Liver (tissue), 9 donors: ENCODE measurements around the gene STC2. TPM values are rescaled to one million over a fixed set of nuclear protein-coding genes. Genes with fewer than 3 reads are reported as not detected.

Source experiments
- DNase-seq: peaks from one replicate; pipeline ENCODE4 v3.0.0-alpha.2; 2017; ENCODE audit warnings: low spot score
- H3K27ac ChIP-seq, 2 donors: one replicate each; pipeline ENCODE4 v1.7.0; 2013; ENCODE audit warnings: inconsistent platforms in 2 of 2, low read length in 2 of 2, control low read depth in 1 of 2, low read depth in 1 of 2, mild to moderate bottlenecking in 1 of 2
- H3K27me3 ChIP-seq, 4 donors: one replicate each; pipeline versions ENCODE4 v1.6.1 to v1.7.0; 2013; ENCODE audit warnings: low read length in 3 of 4, inconsistent platforms in 1 of 4, mild to moderate bottlenecking in 1 of 4, moderate library complexity in 1 of 4; ENCODE audit not compliant: control insufficient read depth in 4 of 4, insufficient read depth in 4 of 4
- H3K36me3 ChIP-seq, 4 donors: one replicate each; pipeline versions ENCODE4 v1.6.1 to v1.7.0; 2013; ENCODE audit warnings: low read length in 3 of 4, mild to moderate bottlenecking in 3 of 4, low read depth in 1 of 4, moderate library complexity in 1 of 4; ENCODE audit not compliant: control insufficient read depth in 4 of 4, insufficient read depth in 3 of 4
- H3K4me1 ChIP-seq, 4 donors: one replicate each; pipeline versions ENCODE4 v1.6.1 to v1.7.0; 2013; ENCODE audit warnings: low read length in 3 of 4, mild to moderate bottlenecking in 3 of 4, moderate library complexity in 1 of 4; ENCODE audit not compliant: control insufficient read depth in 4 of 4, insufficient read depth in 4 of 4
- H3K4me3 ChIP-seq, 3 donors: one replicate each; pipeline versions ENCODE4 v1.6.1 to v1.7.0; 2013; ENCODE audit warnings: low read length in 3 of 3, control low read depth in 1 of 3, low read depth in 1 of 3, mild to moderate bottlenecking in 1 of 3
- H3K9ac ChIP-seq, 2 donors: one replicate each; pipeline ENCODE4 v1.7.0; 2013; ENCODE audit warnings: low read length in 2 of 2, mild to moderate bottlenecking in 2 of 2, moderate library complexity in 2 of 2, control low read depth in 1 of 2, low read depth in 1 of 2
- H3K9me3 ChIP-seq, 4 donors: one replicate each; pipeline versions ENCODE4 v1.6.1 to v1.7.0; 2013; ENCODE audit warnings: low read length in 3 of 4; ENCODE audit not compliant: control insufficient read depth in 4 of 4
- CTCF ChIP-seq: fragments of 150-350 bp; IDR thresholded peaks from 2 replicates; pipeline ENCODE4 v1.5.1; 2017; ENCODE audit warnings: improper control_type of control experiment, low read depth, low read length; ENCODE audit not compliant: missing input control
- EGR1 ChIP-seq, 2 donors: IDR thresholded peaks; 2 replicates each; pipeline ENCODE4 v1.6.1; 2016 to 2018; ENCODE audit warnings: antibody characterized with exemption in 2 of 2, low read depth in 2 of 2
- FOXA1 ChIP-seq: IDR thresholded peaks from 2 replicates; pipeline ENCODE4 v1.6.1; 2016; ENCODE audit warnings: antibody characterized with exemption
- FOXA2 ChIP-seq: IDR thresholded peaks from 2 replicates; pipeline ENCODE4 v1.6.1; 2016; ENCODE audit warnings: antibody characterized with exemption
- HNF4A ChIP-seq, 2 donors: conservative IDR thresholded peaks; 2 replicates each; pipeline ENCODE4 v1.6.1; 2016; ENCODE audit warnings: antibody characterized with exemption in 2 of 2, mild to moderate bottlenecking in 2 of 2
- HNF4G ChIP-seq: IDR thresholded peaks from 2 replicates; pipeline ENCODE4 v1.6.1; 2016; ENCODE audit warnings: antibody characterized with exemption
- JUND ChIP-seq, 2 donors: IDR thresholded peaks; 2 replicates each; pipeline ENCODE4 v1.6.1; 2016; ENCODE audit warnings: antibody characterized with exemption in 2 of 2
- MAX ChIP-seq: IDR thresholded peaks from 2 replicates; pipeline ENCODE4 v1.6.1; 2016; ENCODE audit warnings: antibody characterized with exemption
- NR2F2 ChIP-seq: IDR thresholded peaks from 2 replicates; pipeline ENCODE4 v1.6.1; 2016; ENCODE audit warnings: antibody characterized with exemption
- RAD21 ChIP-seq, 2 donors: IDR thresholded peaks; 2 replicates each; pipeline ENCODE4 v1.6.1; 2016; ENCODE audit warnings: antibody characterized with exemption in 2 of 2, mild to moderate bottlenecking in 2 of 2
- RXRA ChIP-seq, 2 donors: IDR thresholded peaks; 2 replicates each; pipeline ENCODE4 v1.6.1; 2017 to 2018; ENCODE audit warnings: antibody characterized with exemption in 2 of 2, mild to moderate bottlenecking in 1 of 2
- SP1 ChIP-seq: IDR thresholded peaks from 2 replicates; pipeline ENCODE4 v1.6.1; 2018; ENCODE audit warnings: antibody characterized with exemption, mild to moderate bottlenecking
- TAF1 ChIP-seq: conservative IDR thresholded peaks from 2 replicates; pipeline ENCODE4 v1.6.1; 2016; ENCODE audit warnings: antibody characterized with exemption, mild to moderate bottlenecking
- ZBTB33 ChIP-seq: IDR thresholded peaks from 2 replicates; pipeline ENCODE4 v1.6.1; 2016; ENCODE audit warnings: antibody characterized with exemption
- WGBS: extraction: QIAGEN DNeasy Blood & Tissue Kit; methylation state at CpG from one replicate; pipeline ENCODE4 v1.1.7; 2013; 5-methylcytosine and 5-hydroxymethylcytosine counted together
- polyA plus RNA-seq, 2 donors: library from polyadenylated mRNA; stranded (reverse) in 1 of 2; unstranded in 1 of 2; fragments of 200-250 nt in 1 of 2; fragments of >200 nt in 1 of 2; fragmentation: Nextera tagmentation in 1 of 2; extraction: Ambion mirVana in 1 of 2; gene quantifications; one replicate each; pipeline versions ENCODE4 v1.2.1 to v1.2.3, GENCODE V29; 2013 to 2015
- total RNA-seq, 2 donors: library from RNA; depleted of rRNA; stranded (reverse); fragments of >200 nt; gene quantifications; one replicate each; pipeline ENCODE4 v1.2.3, GENCODE V29; 2014
- TF ChIP-seq, protein P1 (sequence below): IDR thresholded peaks from 2 replicates; pipeline ENCODE4 v1.6.1; 2016; ENCODE audit warnings: antibody characterized with exemption
- TF ChIP-seq, protein P2 (sequence below): IDR thresholded peaks from 2 replicates; pipeline ENCODE4 v1.6.1; 2016; ENCODE audit warnings: antibody characterized with exemption, mild to moderate bottlenecking
- donor health status: healthy.
- donor health status: healthy.
- donor health status: healthy.
- donor health status: healthy.
- donor health status: healthy.

Gene STC2
- total and polyA plus RNA-seq, 4 donors: 0.04 to 0.18 (median 0.17) TPM; not detected in 1

DNA sequence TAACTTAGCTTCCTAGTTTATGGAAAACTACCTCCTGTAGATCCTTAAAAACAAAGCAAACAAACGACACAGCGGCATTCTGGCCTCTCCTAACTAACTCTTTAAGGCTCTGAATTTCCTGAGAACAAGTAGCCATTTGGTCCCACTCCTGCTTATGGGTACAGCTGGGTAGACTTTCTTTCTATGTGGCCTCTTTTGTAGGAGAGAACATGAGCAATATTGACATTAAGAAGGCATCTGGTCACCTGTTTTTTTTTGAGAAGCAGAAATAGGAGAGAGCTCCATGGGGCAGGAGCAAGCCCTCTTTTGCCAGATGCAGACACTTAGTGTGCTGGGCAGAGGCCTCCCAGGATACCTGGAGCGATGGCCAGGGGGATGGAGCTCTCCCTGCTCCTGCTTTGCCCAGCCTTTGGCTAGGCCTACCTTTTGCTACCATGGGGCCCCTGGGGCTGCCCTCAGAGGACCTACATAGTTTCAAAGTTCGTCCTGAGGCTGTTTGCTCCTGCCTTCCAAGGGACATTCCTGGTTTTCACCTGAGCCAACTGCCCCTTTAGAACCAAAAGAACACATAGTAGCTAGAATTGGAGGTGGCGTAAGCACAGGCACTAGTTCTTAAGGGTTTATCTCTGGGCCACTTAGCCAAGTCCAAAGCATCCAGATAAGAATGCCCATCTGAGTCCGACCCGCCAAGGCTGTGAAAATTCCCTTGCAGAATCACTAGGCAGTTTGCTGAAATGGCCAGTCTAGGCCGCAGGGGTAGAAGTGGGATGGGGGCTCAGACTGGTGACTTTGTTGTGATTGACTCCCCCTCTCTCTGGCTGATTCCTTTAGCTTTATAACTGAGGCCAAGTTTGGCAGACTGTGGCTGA, 2.4 kb upstream of the STC2 start:
- Histone ChIP-seq H3K27ac (no peak overlapping the region), H3K27me3 (peaks cover 2 to 11% (median 9%) of the 10 kb centered on the region in 4 donors), H3K9me3 (no peaks in the 10 kb centered on the region), H3K9ac (no peak overlapping the region), H3K4me1 (peaks cover 11 to 25% (median 23%) of the 10 kb centered on the region in 4 donors), H3K36me3 (no peaks in the 10 kb centered on the region), H3K4me3 (no peak overlapping the region)
- TF ChIP-seq JUND (IDR thresholded peaks at IDR 0.05) (no peak), HNF4G (no peak), EGR1 (IDR thresholded peaks at IDR 0.05; ENCODE audit: low read depth in 2 of 2) (no peak), TAF1 (no peak), FOXA1 (no peak), HNF4A (conservative IDR thresholded peaks at IDR 0.05) (no peak), FOXA2 (no peak), RXRA (IDR thresholded peaks at IDR 0.05) (no peak), ZBTB33 (no peak), RAD21 (IDR thresholded peaks at IDR 0.05) (no peak), SP1 (no peak), MAX (no peak), NR2F2 (no peak), CTCF (no peak)
- TF ChIP-seq, protein P1, sequence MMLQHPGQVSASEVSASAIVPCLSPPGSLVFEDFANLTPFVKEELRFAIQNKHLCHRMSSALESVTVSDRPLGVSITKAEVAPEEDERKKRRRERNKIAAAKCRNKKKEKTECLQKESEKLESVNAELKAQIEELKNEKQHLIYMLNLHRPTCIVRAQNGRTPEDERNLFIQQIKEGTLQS: no peak
- TF ChIP-seq, protein P2, sequence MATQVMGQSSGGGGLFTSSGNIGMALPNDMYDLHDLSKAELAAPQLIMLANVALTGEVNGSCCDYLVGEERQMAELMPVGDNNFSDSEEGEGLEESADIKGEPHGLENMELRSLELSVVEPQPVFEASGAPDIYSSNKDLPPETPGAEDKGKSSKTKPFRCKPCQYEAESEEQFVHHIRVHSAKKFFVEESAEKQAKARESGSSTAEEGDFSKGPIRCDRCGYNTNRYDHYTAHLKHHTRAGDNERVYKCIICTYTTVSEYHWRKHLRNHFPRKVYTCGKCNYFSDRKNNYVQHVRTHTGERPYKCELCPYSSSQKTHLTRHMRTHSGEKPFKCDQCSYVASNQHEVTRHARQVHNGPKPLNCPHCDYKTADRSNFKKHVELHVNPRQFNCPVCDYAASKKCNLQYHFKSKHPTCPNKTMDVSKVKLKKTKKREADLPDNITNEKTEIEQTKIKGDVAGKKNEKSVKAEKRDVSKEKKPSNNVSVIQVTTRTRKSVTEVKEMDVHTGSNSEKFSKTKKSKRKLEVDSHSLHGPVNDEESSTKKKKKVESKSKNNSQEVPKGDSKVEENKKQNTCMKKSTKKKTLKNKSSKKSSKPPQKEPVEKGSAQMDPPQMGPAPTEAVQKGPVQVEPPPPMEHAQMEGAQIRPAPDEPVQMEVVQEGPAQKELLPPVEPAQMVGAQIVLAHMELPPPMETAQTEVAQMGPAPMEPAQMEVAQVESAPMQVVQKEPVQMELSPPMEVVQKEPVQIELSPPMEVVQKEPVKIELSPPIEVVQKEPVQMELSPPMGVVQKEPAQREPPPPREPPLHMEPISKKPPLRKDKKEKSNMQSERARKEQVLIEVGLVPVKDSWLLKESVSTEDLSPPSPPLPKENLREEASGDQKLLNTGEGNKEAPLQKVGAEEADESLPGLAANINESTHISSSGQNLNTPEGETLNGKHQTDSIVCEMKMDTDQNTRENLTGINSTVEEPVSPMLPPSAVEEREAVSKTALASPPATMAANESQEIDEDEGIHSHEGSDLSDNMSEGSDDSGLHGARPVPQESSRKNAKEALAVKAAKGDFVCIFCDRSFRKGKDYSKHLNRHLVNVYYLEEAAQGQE: no peak
- 84% methylated on average over 8 of the region's 8 CpGs for WGBS
- DNase-seq: no peak
